ENCODE measurements around the gene HNRNPA1L2.
"Not testable (repeated sequence)": the region's sequence is repeated elsewhere in the genome, so short reads cannot be mapped to it uniquely, and the experiment has no call there.

DNA sequence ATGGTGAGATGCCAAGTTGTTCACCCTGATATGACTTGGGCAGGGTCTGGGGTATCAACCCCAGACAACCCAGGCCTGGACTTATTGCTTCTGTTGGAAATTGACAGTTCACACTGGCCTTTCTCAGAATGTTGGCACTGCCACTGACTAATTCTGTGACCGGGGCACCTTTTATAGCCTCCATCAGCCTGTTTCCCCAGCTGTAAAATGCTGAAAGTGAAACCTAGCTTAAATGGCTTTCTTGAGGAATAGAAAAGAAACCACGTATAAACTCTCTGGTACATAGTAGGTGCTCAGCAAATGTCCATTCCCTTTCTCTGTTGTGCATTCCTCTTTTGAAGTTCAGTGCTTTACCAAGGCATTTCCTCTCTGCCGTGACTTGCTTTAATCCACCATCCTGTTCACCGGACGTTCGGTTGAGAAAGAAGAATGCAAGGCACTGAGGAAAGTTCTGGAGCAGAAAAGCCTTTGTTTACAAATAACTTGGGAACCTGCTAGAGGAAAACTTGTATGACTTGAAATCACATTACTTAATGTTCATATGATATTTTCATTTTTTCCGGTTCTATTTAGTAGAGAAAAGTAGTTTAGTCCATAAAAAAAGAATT, 11.0 kb upstream of the HNRNPA1L2 start:
- TF ChIP-seq, protein P1, sequence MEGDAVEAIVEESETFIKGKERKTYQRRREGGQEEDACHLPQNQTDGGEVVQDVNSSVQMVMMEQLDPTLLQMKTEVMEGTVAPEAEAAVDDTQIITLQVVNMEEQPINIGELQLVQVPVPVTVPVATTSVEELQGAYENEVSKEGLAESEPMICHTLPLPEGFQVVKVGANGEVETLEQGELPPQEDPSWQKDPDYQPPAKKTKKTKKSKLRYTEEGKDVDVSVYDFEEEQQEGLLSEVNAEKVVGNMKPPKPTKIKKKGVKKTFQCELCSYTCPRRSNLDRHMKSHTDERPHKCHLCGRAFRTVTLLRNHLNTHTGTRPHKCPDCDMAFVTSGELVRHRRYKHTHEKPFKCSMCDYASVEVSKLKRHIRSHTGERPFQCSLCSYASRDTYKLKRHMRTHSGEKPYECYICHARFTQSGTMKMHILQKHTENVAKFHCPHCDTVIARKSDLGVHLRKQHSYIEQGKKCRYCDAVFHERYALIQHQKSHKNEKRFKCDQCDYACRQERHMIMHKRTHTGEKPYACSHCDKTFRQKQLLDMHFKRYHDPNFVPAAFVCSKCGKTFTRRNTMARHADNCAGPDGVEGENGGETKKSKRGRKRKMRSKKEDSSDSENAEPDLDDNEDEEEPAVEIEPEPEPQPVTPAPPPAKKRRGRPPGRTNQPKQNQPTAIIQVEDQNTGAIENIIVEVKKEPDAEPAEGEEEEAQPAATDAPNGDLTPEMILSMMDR (IDR thresholded peaks at IDR 0.05): not testable (repeated sequence)
- TF ChIP-seq POLR2A (IDR thresholded peaks at IDR 0.05): not testable (repeated sequence)
